Mononuclear cell (primary cell): ENCODE results near the gene DPP10. TPM values are rescaled to one million over a fixed set of nuclear protein-coding genes. Genes with fewer than 3 reads are reported as not detected.

Experiments
- H3K27me3 ChIP-seq: 2 replicates; pipeline ENCODE4 v1.6.0; 2011; ENCODE audit warnings: low read length, control low read depth; ENCODE audit not compliant: insufficient read depth
- H3K4me1 ChIP-seq: 2 replicates; pipeline ENCODE4 v1.5.1; 2011; ENCODE audit warnings: mild to moderate bottlenecking, low read length, control low read depth; ENCODE audit not compliant: insufficient read depth
- H3K4me3 ChIP-seq: 2 replicates; pipeline ENCODE4 v1.5.1; 2011; ENCODE audit warnings: mild to moderate bottlenecking, low read length, moderate library complexity
- H3K9me3 ChIP-seq: 2 replicates; pipeline ENCODE4 v1.5.1; 2011; ENCODE audit warnings: low read depth, mild to moderate bottlenecking, control low read depth, low read length
- total RNA-seq: library from RNA; depleted of rRNA; stranded (reverse); fragments of >200 nt; gene quantifications from one replicate; pipeline ENCODE4 v1.2.3, GENCODE V29; 2012

DPP10 gene
- total RNA-seq, 1 donor = under 0.01 TPM

DNA sequence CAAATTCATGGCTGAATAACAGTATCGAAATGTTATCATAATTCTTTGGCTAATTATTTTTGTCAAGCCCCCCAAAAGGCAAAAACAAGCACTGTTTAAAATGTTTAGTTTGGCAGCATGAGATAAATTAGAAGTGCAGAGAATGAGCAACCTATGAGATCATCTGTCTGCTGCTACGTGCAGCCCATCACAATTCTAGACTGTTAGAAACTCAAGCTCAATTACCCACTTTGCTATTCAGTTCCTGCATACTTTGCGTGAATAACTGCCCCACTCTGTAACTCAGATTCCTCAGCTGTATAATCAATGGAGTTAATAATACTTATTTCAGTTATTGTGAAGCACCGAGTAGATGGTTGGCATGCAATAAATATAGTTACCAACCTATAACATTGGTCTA is 1181.9 kb downstream of the DPP10 start:
- H3K4me3 ChIP-seq = no peak overlapping the region
- H3K27me3 ChIP-seq = no peaks in the 10 kb centered on the region
- no peaks in the 10 kb centered on the region for H3K9me3 ChIP-seq
- no peaks in the 10 kb centered on the region for H3K4me1 ChIP-seq

DNA sequence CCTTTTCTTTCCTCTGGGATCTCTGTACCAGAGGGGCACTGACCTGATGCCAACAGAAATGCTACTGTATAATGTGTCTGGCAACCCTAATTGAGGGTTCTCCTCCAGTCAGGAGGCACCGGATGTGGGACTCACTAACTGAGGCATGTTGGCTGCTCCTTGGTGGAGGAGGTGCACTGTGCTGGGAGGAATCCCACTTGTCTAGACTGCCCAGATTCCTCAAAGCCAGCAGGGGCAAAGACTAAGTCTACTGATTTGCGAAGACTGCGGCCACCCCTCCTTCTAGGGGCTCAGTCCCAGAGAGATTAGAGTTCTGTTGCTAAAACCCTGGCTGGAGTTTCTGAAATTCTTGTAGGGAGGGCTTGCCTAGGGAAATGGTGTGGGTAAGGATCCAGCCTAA is 1192.1 kb downstream of the DPP10 start:
- Histone ChIP-seq H3K4me3 (no peak overlapping the region), H3K9me3 (peaks cover 16% of the 10 kb centered on the region), H3K4me1 (no peaks in the 10 kb centered on the region), H3K27me3 (no peaks in the 10 kb centered on the region)

DNA sequence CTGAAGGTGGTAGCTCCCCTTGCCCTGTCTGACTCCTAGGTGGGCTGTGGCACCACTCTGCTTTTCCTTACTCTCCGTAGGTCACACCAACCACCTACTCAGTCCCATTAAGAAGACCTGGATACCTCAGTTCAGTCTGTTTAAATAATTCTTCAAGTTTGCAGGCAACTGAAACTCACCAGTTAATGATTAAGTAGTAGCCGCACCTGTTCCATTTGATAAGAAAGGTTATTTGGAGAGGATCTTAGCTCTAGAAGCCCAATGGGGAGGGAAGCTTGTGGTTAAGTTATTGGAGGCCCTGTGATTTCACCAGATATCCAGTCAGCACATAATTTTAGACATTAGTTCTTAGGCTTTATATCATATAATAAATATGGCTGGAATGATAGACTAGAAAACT is 1193.0 kb downstream of the DPP10 start:
- H3K9me3 ChIP-seq = peaks cover 16% of the 10 kb centered on the region
- no peak overlapping the region for H3K4me3 ChIP-seq
- H3K4me1 ChIP-seq = no peaks in the 10 kb centered on the region
- no peaks in the 10 kb centered on the region for H3K27me3 ChIP-seq

DNA sequence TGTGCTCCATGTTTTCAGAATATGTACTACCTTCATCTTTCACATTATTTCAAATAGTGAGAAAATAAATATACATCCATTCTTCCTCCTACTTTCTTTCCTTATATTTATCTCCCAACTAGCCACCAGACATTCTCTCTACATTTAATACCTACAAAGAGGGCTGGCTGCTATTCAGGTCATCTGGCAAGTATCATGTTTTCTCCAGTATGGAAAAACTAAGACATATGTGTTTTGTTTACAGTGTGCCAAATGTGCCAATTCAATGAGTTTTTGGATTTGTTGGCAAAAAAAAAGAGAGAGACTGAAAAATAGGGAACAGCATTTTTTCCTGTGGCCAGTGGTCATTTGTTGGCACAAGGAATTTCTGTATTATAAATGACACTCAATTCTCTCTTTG is 1207.3 kb downstream of the DPP10 start:
- H3K9me3 ChIP-seq = no peaks in the 10 kb centered on the region
- no peaks in the 10 kb centered on the region for H3K27me3 ChIP-seq
- H3K4me1 ChIP-seq = no peaks in the 10 kb centered on the region
- H3K4me3 ChIP-seq = no peak overlapping the region

DNA sequence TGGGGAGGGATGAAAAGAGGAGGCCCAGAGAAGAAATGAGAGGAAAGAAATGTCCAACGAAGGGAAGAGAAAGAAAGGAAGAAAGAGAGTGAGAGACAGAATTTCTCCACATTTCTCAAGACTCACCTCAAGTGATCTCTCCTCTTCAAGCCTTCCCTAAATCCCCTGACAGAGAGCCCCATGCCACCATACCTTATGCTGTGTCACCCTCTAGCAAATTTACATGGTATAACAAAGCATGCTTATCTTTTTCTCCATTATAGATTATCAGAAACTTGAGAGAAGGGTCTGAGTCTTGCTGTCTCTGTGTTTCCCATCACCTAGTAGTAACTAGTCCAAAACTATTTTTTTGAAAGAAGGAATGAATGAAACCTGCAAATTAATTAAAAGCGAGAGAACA is 1208.4 kb downstream of the DPP10 start:
- H3K4me1 ChIP-seq = no peaks in the 10 kb centered on the region
- no peaks in the 10 kb centered on the region for H3K9me3 ChIP-seq

DNA sequence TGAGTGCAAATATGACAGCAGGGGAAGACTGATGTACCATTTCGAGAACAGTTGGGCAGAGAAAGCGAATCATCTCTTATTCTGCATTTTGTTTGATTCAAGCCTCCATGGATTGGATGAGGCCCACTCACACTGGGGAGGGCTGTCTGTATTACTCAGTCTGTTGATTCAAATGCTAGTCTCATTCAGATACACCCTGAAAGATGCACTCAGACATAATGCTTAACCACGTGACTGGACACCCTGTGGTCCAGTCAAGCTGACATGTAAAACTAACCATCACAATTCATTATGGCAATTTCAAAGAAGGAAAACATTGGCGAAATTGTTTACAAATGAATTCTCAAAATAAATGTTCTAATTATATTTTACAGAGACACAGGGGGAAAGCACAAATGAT is 1210.2 kb downstream of the DPP10 start:
- no peaks in the 10 kb centered on the region for H3K4me1 ChIP-seq
- no peaks in the 10 kb centered on the region for H3K9me3 ChIP-seq
- H3K4me3 ChIP-seq = no peak overlapping the region
- H3K27me3 ChIP-seq = no peaks in the 10 kb centered on the region

More for the DNA sequence above, 1208.4 kb downstream of the DPP10 start:
- H3K4me3 ChIP-seq = no peak overlapping the region
- H3K27me3 ChIP-seq = no peaks in the 10 kb centered on the region

DNA sequence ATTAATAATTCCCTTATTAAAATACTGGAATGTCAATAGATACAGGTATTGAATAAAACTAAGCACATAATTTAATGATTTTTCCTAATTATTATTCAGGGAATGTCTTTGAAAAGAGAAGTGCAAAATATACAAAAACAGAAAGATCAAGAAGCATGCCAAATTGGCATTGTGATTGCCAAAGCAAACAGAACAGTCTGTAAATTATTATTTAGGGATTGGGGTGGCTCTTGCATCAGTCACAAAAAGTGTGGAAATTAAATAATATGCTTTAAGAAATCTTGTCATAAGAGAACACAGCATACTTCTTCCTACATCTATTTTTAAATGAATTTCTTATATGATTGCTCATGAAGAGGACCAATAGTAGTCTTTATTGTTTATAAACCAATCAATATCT is 1211.9 kb downstream of the DPP10 start:
- H3K27me3 ChIP-seq = no peaks in the 10 kb centered on the region
- no peaks in the 10 kb centered on the region for H3K9me3 ChIP-seq
- H3K4me1 ChIP-seq = no peaks in the 10 kb centered on the region
- no peak overlapping the region for H3K4me3 ChIP-seq

DNA sequence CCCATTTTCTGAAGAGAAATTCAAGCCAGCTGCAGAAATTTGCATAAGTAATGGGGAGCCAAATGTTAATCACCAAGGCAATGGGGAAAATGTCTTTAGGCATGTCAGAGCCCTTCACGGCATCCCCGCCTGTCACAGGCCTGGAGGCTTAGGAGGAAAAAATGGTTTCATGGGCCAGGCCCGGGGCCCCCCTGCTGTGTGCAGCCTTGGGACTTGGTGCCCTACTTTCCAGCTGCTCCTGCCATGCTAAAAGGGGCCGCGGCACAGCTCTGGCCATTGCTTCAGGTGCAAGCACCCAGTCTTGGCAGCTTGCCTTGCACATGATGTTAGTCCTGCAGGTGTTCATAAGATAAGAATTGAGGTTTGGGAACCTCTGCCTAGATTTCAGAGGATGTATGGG is 1235.7 kb downstream of the DPP10 start:
- Histone ChIP-seq H3K9me3 (peaks cover 9% of the 10 kb centered on the region), H3K4me3 (no peak overlapping the region), H3K4me1 (no peaks in the 10 kb centered on the region)

DNA sequence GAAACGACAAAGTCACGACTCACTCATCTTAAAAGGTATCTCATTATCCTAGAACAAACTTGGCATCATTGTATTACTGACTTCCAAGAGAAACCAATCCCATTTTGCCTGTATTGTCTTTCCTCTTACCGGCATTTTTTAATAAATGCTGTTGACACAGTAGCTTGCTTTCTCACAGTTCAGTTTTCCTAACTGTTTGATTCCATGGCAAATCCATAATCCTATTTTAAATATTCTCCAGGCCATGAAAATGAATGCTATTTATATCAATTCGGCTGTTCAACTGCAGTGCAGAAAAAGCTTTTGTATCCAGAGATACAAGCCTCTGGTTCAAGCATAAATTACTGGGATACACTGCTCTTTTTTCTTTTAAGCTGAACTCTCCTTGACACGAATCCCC is 1241.9 kb downstream of the DPP10 start:
- Histone ChIP-seq H3K4me3 (no peak overlapping the region), H3K4me1 (no peaks in the 10 kb centered on the region), H3K27me3 (no peaks in the 10 kb centered on the region), H3K9me3 (no peaks in the 10 kb centered on the region)

More for the DNA sequence above, 1235.7 kb downstream of the DPP10 start:
- H3K27me3 ChIP-seq = no peaks in the 10 kb centered on the region

DNA sequence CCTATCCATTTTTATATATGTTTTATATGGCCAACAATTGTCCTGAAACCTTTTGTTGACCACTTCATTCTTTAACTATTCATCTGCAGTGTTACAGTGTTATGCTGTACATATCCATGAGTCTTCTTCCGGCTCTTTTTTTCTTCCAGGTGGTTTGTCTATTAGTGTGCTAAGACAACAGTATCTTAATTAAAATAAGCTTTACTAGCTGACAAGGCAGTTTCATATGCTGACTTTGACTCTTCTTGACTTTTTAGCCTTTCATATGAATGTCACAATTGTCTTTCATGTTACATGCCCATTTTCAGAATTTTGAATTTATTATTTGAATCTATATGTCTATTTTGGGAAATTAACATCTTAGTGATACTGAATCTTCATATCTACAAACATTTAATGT is 1249.0 kb downstream of the DPP10 start:
- Histone ChIP-seq H3K4me1 (no peaks in the 10 kb centered on the region), H3K4me3 (no peak overlapping the region), H3K27me3 (no peaks in the 10 kb centered on the region), H3K9me3 (no peaks in the 10 kb centered on the region)

DNA sequence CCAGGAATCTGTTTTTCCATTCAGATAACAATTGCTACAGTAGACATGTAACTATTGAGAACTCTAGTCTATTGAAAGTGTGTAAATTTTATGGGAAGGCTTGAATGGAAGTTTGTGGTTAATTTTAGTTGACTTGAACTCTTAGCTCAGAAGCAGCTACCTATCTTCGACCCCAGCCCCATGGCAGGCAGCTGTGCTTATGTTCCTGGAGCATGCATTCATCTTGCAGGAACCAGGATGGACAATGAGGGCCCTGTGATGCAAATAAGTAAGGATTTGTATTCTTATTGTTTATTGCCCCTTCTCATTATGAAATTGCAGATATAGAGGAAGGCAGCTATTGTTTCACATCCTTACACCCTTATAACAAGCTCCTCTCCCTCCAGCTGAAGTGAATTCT is 1252.2 kb downstream of the DPP10 start:
- Histone ChIP-seq H3K4me3 (no peak overlapping the region), H3K4me1 (no peaks in the 10 kb centered on the region), H3K9me3 (peaks cover 12% of the 10 kb centered on the region), H3K27me3 (no peaks in the 10 kb centered on the region)

DNA sequence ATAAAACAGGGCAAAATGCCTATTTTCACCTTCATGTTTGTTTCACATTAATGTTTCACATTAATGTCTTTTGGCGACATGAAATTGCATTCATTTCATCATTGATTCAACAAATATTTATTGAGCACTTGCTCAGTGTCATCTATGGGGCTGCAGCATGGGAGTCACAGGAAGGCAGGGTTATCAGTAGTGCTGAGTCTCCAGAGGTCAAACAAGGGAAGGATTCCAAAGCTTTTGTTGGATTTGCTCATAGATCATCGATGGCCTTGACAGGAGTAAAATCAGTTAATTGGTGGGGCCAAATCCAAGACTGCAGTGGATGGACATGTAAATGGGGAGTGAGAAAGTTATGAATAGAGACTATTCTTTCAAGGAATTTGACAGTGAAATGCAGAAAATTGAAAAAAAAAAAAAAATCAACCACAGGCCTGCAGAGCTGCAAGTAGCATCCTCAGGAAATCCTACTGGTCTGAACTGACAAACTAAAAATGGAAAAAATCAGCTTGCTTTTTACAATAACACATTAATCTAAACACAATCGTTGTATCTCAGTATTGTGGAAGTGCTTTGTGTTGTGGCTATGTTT is 1290.8 kb downstream of the DPP10 start:
- Histone ChIP-seq H3K4me1 (no peaks in the 10 kb centered on the region), H3K4me3 (no peak overlapping the region), H3K27me3 (no peaks in the 10 kb centered on the region), H3K9me3 (no peaks in the 10 kb centered on the region)

DNA sequence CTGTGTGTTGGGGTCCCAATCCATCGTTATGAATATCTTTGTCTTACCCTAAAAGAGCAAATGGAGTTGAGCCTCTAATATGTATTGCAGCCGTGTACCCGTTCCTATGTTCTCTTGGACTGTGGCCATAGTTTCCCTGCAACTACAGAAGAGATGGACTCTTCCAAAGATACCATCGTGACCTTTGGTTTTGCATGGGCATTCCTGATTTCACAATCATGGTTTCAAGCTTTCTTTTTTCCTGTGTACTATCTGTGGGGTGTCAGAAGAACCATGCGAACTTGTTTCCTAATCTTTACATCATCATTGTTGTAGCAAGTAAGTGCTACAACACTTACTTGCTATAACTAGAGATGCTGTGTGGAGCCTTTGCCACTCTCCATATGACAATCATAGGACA is 1295.7 kb downstream of the DPP10 start:
- H3K4me3 ChIP-seq = no peak overlapping the region
- no peaks in the 10 kb centered on the region for H3K27me3 ChIP-seq
- no peaks in the 10 kb centered on the region for H3K4me1 ChIP-seq
- H3K9me3 ChIP-seq = no peaks in the 10 kb centered on the region

DNA sequence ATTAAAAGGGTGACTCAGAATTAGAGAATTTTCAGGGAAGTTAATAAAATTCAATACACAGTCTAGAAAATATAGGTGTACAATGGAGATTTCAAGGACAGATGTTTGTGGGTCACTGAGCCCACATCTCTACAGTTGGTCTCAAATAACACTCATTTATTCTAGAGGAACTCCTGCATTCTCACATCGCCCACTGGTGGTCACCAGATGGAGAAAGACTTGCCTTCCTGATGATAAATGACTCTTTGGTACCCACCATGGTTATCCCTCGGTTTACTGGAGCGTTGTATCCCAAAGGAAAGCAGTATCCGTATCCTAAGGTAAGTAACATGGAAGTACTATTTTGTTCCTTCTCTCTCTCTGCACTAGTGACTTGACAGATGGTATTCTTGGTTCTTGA is 1297.1 kb downstream of the DPP10 start:
- Histone ChIP-seq H3K4me1 (no peaks in the 10 kb centered on the region), H3K9me3 (no peaks in the 10 kb centered on the region), H3K27me3 (no peaks in the 10 kb centered on the region), H3K4me3 (no peak overlapping the region)

DNA sequence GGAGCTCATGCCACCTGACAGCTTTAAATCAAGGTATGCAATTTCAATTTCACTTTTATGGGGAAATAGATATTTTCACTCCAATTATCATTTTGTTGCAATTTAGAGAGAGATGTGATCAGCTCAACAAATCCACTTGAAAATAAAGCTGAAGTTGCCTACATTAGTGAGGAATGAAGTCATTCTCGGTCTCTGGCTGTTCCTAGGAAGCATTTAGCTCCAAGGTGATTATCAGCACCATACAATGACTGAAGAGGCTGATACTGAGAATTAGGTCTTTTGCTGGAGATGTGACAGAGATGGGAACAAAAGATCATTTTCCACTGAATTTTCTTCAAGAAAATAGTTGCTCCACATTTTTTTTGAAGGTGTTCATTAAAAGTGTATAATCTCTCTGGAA is 1303.7 kb downstream of the DPP10 start:
- H3K9me3 ChIP-seq = no peaks in the 10 kb centered on the region
- no peak overlapping the region for H3K4me3 ChIP-seq
- H3K4me1 ChIP-seq = no peaks in the 10 kb centered on the region

DNA sequence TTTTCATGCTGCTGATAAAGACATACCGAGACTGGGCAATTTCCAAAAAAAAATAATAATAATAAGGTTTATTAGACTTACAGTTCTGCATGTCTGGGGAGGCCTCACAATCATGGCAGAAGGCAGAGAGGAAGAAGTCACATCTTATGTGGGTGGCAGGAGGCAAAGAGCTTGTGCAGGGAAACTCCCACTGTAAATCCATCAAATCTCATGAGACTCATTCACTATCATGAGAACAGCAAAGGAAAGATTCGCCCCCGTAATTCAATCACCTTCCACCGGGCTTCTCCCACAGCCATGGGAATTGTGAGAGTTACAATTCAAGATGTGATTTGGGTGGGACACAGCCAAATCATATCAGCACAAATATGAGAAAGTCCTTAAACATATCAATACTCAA is 1314.8 kb downstream of the DPP10 start:
- Histone ChIP-seq H3K4me1 (no peaks in the 10 kb centered on the region), H3K27me3 (no peaks in the 10 kb centered on the region), H3K4me3 (no peak overlapping the region), H3K9me3 (no peaks in the 10 kb centered on the region)

More for the DNA sequence above, 1303.7 kb downstream of the DPP10 start:
- H3K27me3 ChIP-seq = no peaks in the 10 kb centered on the region
